Mesothelial cell of epicardium (in vitro differentiated cells): ENCODE measurements around the gene TMPRSS5. TPM values are rescaled to one million over a fixed set of nuclear protein-coding genes. Genes with fewer than 3 reads are reported as not detected.

Experiments used
- DNase-seq, 2 experiments: peaks; one replicate each; pipeline ENCODE4 v3.0.0; 2021; ENCODE audit warnings: low spot score in 2 of 2; ENCODE audit not compliant: unreplicated experiment in 2 of 2
- H3K27ac Mint-ChIP-seq: 2 replicates; pipeline ENCODE4 v1.8.0; 2021; ENCODE audit warnings: mixed read lengths
- H3K27me3 Mint-ChIP-seq: 2 replicates; pipeline ENCODE4 v1.8.0; 2021; ENCODE audit warnings: low read depth, mixed read lengths
- H3K36me3 Mint-ChIP-seq: 2 replicates; pipeline ENCODE4 v1.8.0; 2021; ENCODE audit warnings: mixed read lengths
- H3K4me1 Mint-ChIP-seq: 2 replicates; pipeline ENCODE4 v1.8.0; 2021; ENCODE audit warnings: mixed read lengths
- H3K4me3 Mint-ChIP-seq: 2 replicates; pipeline ENCODE4 v1.8.0; 2021; ENCODE audit warnings: mild to moderate bottlenecking, moderate library complexity, mixed read lengths
- H3K9me3 Mint-ChIP-seq: 2 replicates; pipeline ENCODE4 v1.8.0; 2021; ENCODE audit warnings: mixed read lengths
- CTCF ChIP-seq: fragments of 200-600 bp; sonication (generic); IDR thresholded peaks from one replicate; pipeline ENCODE4 v1.5.0; 2021; ENCODE audit warnings: antibody characterized with exemption; ENCODE audit not compliant: unreplicated experiment
- total RNA-seq: library from RNA; stranded (reverse); gene quantifications from 3 replicates; pipeline ENCODE4 v1.2.1, GENCODE V29; 2021

Gene TMPRSS5
- total RNA-seq, 1 donor from 2014 or later = 3.5 TPM

- H3K27ac Mint-ChIP-seq = no peak overlapping the region
- TF ChIP-seq CTCF = no peak
- peaks cover 14% of the 10 kb centered on the region for H3K36me3 Mint-ChIP-seq
- no peaks in the 10 kb centered on the region for H3K9me3 Mint-ChIP-seq
- peaks cover 25% of the 10 kb centered on the region for H3K4me1 Mint-ChIP-seq
- no peak overlapping the region for H3K4me3 Mint-ChIP-seq
- no peak for DNase-seq
- no peaks in the 10 kb centered on the region for H3K27me3 Mint-ChIP-seq
Observed at GRCh38 chr11:113729456-113729855, 23.3 kb upstream of the TMPRSS5 start.

- TF ChIP-seq CTCF = no peak
- Mint-ChIP-seq H3K4me3 (no peak overlapping the region), H3K27ac (no peak overlapping the region), H3K27me3 (no peaks in the 10 kb centered on the region), H3K36me3 (peaks cover 9% of the 10 kb centered on the region), H3K4me1 (peaks cover 25% of the 10 kb centered on the region), H3K9me3 (no peaks in the 10 kb centered on the region)
- no peak for DNase-seq
Observed at GRCh38 chr11:113728814-113729213, 22.7 kb upstream of the TMPRSS5 start.

- Mint-ChIP-seq H3K4me1 (peaks cover 34% of the 10 kb centered on the region), H3K36me3 (peaks cover 1% of the 10 kb centered on the region), H3K4me3 (no peak overlapping the region), H3K27ac (no peak overlapping the region), H3K27me3 (no peaks in the 10 kb centered on the region), H3K9me3 (no peaks in the 10 kb centered on the region)
- no peak for DNase-seq
- TF ChIP-seq CTCF = no peak
Observed at GRCh38 chr11:113725913-113726312, 19.8 kb upstream of the TMPRSS5 start.

GRCh38 chr11:113725407-113725806, 19.3 kb upstream of the TMPRSS5 start:
- Mint-ChIP-seq H3K27ac (no peak overlapping the region), H3K4me3 (no peak overlapping the region), H3K36me3 (peaks cover 6% of the 10 kb centered on the region), H3K4me1 (peaks cover 29% of the 10 kb centered on the region), H3K27me3 (no peaks in the 10 kb centered on the region), H3K9me3 (no peaks in the 10 kb centered on the region)
- no peak for TF ChIP-seq CTCF
- DNase-seq = no peak

- H3K36me3 Mint-ChIP-seq = peaks cover 6% of the 10 kb centered on the region
- no peak overlapping the region for H3K4me3 Mint-ChIP-seq
- DNase-seq = no peak
- no peak for TF ChIP-seq CTCF
- no peaks in the 10 kb centered on the region for H3K9me3 Mint-ChIP-seq
- no peaks in the 10 kb centered on the region for H3K27me3 Mint-ChIP-seq
- peak overlapping the region; percentile 71 for H3K27ac Mint-ChIP-seq
- peaks cover 26% of the 10 kb centered on the region for H3K4me1 Mint-ChIP-seq
Observed at GRCh38 chr11:113724778-113725177, 18.7 kb upstream of the TMPRSS5 start.

GRCh38 chr11:113723787-113724186, 17.7 kb upstream of the TMPRSS5 start:
- H3K4me3 Mint-ChIP-seq = no peak overlapping the region
- H3K4me1 Mint-ChIP-seq = peaks cover 26% of the 10 kb centered on the region
- DNase-seq = no peak
- H3K36me3 Mint-ChIP-seq = peaks cover 12% of the 10 kb centered on the region
- TF ChIP-seq CTCF = no peak
- H3K9me3 Mint-ChIP-seq = no peaks in the 10 kb centered on the region
- no peak overlapping the region for H3K27ac Mint-ChIP-seq
- H3K27me3 Mint-ChIP-seq = no peaks in the 10 kb centered on the region
